ENCODE results near the gene TACC3.

TACC3 gene

GRCh38 chr4:1773754-1774153, 52.4 kb downstream of the TACC3 start:
- no peak overlapping the region for H3K27ac ChIP-seq (ENCODE audit: insufficient read depth, low read length, poor library complexity, severe bottlenecking)
- H3K27me3 ChIP-seq (replicated peaks; ENCODE audit: control insufficient read depth, insufficient read depth, low read length, poor library complexity, severe bottlenecking): no peaks in the 10 kb centered on the region
- no peaks in the 10 kb centered on the region for H3K9me3 ChIP-seq (ENCODE audit: control insufficient read depth, low read length)
- no peak for DNase-seq
- no peak overlapping the region for H3K4me3 ChIP-seq (ENCODE audit: insufficient read depth, low read depth, low read length, poor library complexity, severe bottlenecking)
- no peaks in the 10 kb centered on the region for H3K36me3 ChIP-seq (ENCODE audit: control insufficient read depth, insufficient read depth, low read length)
- H3K4me1 ChIP-seq (ENCODE audit: control insufficient read depth, insufficient read depth, low read length, poor library complexity, severe bottlenecking): no peaks in the 10 kb centered on the region

GRCh38 chr4:1775731-1776500, 54.6 kb downstream of the TACC3 start:
- H3K9me3 ChIP-seq (ENCODE audit: control insufficient read depth, low read length): no peaks in the 10 kb centered on the region
- H3K4me1 ChIP-seq (ENCODE audit: control insufficient read depth, insufficient read depth, low read length, poor library complexity, severe bottlenecking): no peaks in the 10 kb centered on the region
- H3K36me3 ChIP-seq (ENCODE audit: control insufficient read depth, insufficient read depth, low read length): no peaks in the 10 kb centered on the region
- no peak for DNase-seq
- H3K27me3 ChIP-seq (replicated peaks; ENCODE audit: control insufficient read depth, insufficient read depth, low read length, poor library complexity, severe bottlenecking): no peaks in the 10 kb centered on the region
- H3K4me3 ChIP-seq (ENCODE audit: insufficient read depth, low read depth, low read length, poor library complexity, severe bottlenecking): no peak overlapping the region
- H3K27ac ChIP-seq (ENCODE audit: insufficient read depth, low read length, poor library complexity, severe bottlenecking): no peak overlapping the region

- DNase-seq: no peak
- H3K4me1 ChIP-seq (ENCODE audit: control insufficient read depth, insufficient read depth, low read length, poor library complexity, severe bottlenecking): no peaks in the 10 kb centered on the region
- H3K27me3 ChIP-seq (replicated peaks; ENCODE audit: control insufficient read depth, insufficient read depth, low read length, poor library complexity, severe bottlenecking): no peaks in the 10 kb centered on the region
- no peaks in the 10 kb centered on the region for H3K36me3 ChIP-seq (ENCODE audit: control insufficient read depth, insufficient read depth, low read length)
- H3K9me3 ChIP-seq (ENCODE audit: control insufficient read depth, low read length): no peaks in the 10 kb centered on the region
- no peak overlapping the region for H3K4me3 ChIP-seq (ENCODE audit: insufficient read depth, low read depth, low read length, poor library complexity, severe bottlenecking)
- H3K27ac ChIP-seq (ENCODE audit: insufficient read depth, low read length, poor library complexity, severe bottlenecking): no peak overlapping the region
Measured at GRCh38 chr4:1776521-1777161, 55.3 kb downstream of the TACC3 start.

- DNase-seq: no peak
- no peak overlapping the region for H3K4me3 ChIP-seq (ENCODE audit: insufficient read depth, low read depth, low read length, poor library complexity, severe bottlenecking)
- H3K36me3 ChIP-seq (ENCODE audit: control insufficient read depth, insufficient read depth, low read length): no peaks in the 10 kb centered on the region
- H3K9me3 ChIP-seq (ENCODE audit: control insufficient read depth, low read length): no peaks in the 10 kb centered on the region
- no peaks in the 10 kb centered on the region for H3K4me1 ChIP-seq (ENCODE audit: control insufficient read depth, insufficient read depth, low read length, poor library complexity, severe bottlenecking)
- H3K27ac ChIP-seq (ENCODE audit: insufficient read depth, low read length, poor library complexity, severe bottlenecking): no peak overlapping the region
- no peaks in the 10 kb centered on the region for H3K27me3 ChIP-seq (replicated peaks; ENCODE audit: control insufficient read depth, insufficient read depth, low read length, poor library complexity, severe bottlenecking)
Measured at GRCh38 chr4:1777822-1778641, 56.7 kb downstream of the TACC3 start.

GRCh38 chr4:1778642-1779392, 57.5 kb downstream of the TACC3 start:
- no peak overlapping the region for H3K27ac ChIP-seq (ENCODE audit: insufficient read depth, low read length, poor library complexity, severe bottlenecking)
- H3K27me3 ChIP-seq (replicated peaks; ENCODE audit: control insufficient read depth, insufficient read depth, low read length, poor library complexity, severe bottlenecking): no peaks in the 10 kb centered on the region
- no peaks in the 10 kb centered on the region for H3K9me3 ChIP-seq (ENCODE audit: control insufficient read depth, low read length)
- H3K4me1 ChIP-seq (ENCODE audit: control insufficient read depth, insufficient read depth, low read length, poor library complexity, severe bottlenecking): no peaks in the 10 kb centered on the region
- DNase-seq: no peak
- no peaks in the 10 kb centered on the region for H3K36me3 ChIP-seq (ENCODE audit: control insufficient read depth, insufficient read depth, low read length)
- no peak overlapping the region for H3K4me3 ChIP-seq (ENCODE audit: insufficient read depth, low read depth, low read length, poor library complexity, severe bottlenecking)

- no peaks in the 10 kb centered on the region for H3K27me3 ChIP-seq (replicated peaks; ENCODE audit: control insufficient read depth, insufficient read depth, low read length, poor library complexity, severe bottlenecking)
- no peaks in the 10 kb centered on the region for H3K9me3 ChIP-seq (ENCODE audit: control insufficient read depth, low read length)
- H3K36me3 ChIP-seq (ENCODE audit: control insufficient read depth, insufficient read depth, low read length): no peaks in the 10 kb centered on the region
- DNase-seq: no peak
- H3K4me3 ChIP-seq (ENCODE audit: insufficient read depth, low read depth, low read length, poor library complexity, severe bottlenecking): no peak overlapping the region
- no peaks in the 10 kb centered on the region for H3K4me1 ChIP-seq (ENCODE audit: control insufficient read depth, insufficient read depth, low read length, poor library complexity, severe bottlenecking)
- H3K27ac ChIP-seq (ENCODE audit: insufficient read depth, low read length, poor library complexity, severe bottlenecking): no peak overlapping the region
Measured at GRCh38 chr4:1779588-1780382, 58.5 kb downstream of the TACC3 start.

- Histone ChIP-seq H3K27me3 (replicated peaks; ENCODE audit: control insufficient read depth, insufficient read depth, low read length, poor library complexity, severe bottlenecking) (no peaks in the 10 kb centered on the region), H3K36me3 (ENCODE audit: control insufficient read depth, insufficient read depth, low read length) (no peaks in the 10 kb centered on the region), H3K27ac (ENCODE audit: insufficient read depth, low read length, poor library complexity, severe bottlenecking) (no peak overlapping the region), H3K4me1 (ENCODE audit: control insufficient read depth, insufficient read depth, low read length, poor library complexity, severe bottlenecking) (no peaks in the 10 kb centered on the region), H3K4me3 (ENCODE audit: insufficient read depth, low read depth, low read length, poor library complexity, severe bottlenecking) (no peak overlapping the region), H3K9me3 (ENCODE audit: control insufficient read depth, low read length) (no peaks in the 10 kb centered on the region)
- no peak for DNase-seq
Measured at GRCh38 chr4:1780435-1780834, 59.1 kb downstream of the TACC3 start.

- Histone ChIP-seq H3K4me1 (ENCODE audit: control insufficient read depth, insufficient read depth, low read length, poor library complexity, severe bottlenecking) (no peaks in the 10 kb centered on the region), H3K36me3 (ENCODE audit: control insufficient read depth, insufficient read depth, low read length) (no peaks in the 10 kb centered on the region), H3K9me3 (ENCODE audit: control insufficient read depth, low read length) (no peaks in the 10 kb centered on the region), H3K4me3 (ENCODE audit: insufficient read depth, low read depth, low read length, poor library complexity, severe bottlenecking) (no peak overlapping the region), H3K27me3 (replicated peaks; ENCODE audit: control insufficient read depth, insufficient read depth, low read length, poor library complexity, severe bottlenecking) (no peaks in the 10 kb centered on the region), H3K27ac (ENCODE audit: insufficient read depth, low read length, poor library complexity, severe bottlenecking) (no peak overlapping the region)
- no peak for DNase-seq
Measured at GRCh38 chr4:1783015-1783414, 61.7 kb downstream of the TACC3 start.

GRCh38 chr4:1783970-1784369, 62.6 kb downstream of the TACC3 start:
- H3K27ac ChIP-seq (ENCODE audit: insufficient read depth, low read length, poor library complexity, severe bottlenecking): no peak overlapping the region
- H3K27me3 ChIP-seq (replicated peaks; ENCODE audit: control insufficient read depth, insufficient read depth, low read length, poor library complexity, severe bottlenecking): no peaks in the 10 kb centered on the region
- DNase-seq: no peak
- H3K4me1 ChIP-seq (ENCODE audit: control insufficient read depth, insufficient read depth, low read length, poor library complexity, severe bottlenecking): no peaks in the 10 kb centered on the region
- no peaks in the 10 kb centered on the region for H3K36me3 ChIP-seq (ENCODE audit: control insufficient read depth, insufficient read depth, low read length)
- H3K9me3 ChIP-seq (ENCODE audit: control insufficient read depth, low read length): no peaks in the 10 kb centered on the region
- H3K4me3 ChIP-seq (ENCODE audit: insufficient read depth, low read depth, low read length, poor library complexity, severe bottlenecking): no peak overlapping the region
